Activated CD8-positive, alpha-beta memory T cell treated with anti-CD3 and anti-CD28 coated beads for 1 hour (primary cell): ENCODE data around the gene MBTPS1.

ENCODE experiments used
- DNase-seq, 2 donors: peaks; one replicate each; pipeline ENCODE4 v3.0.0-alpha.2; 2020; ENCODE audit warnings: low read depth in 1 of 2; ENCODE audit errors: extremely low read depth in 1 of 2

MBTPS1 gene

GRCh38 chr16:84080813-84081212, 35.9 kb downstream of the MBTPS1 start:
- DNase-seq: no peak

- no peak for DNase-seq
These were observed 36.4 kb downstream of the MBTPS1 start for GRCh38 chr16:84080378-84080777.

GRCh38 chr16:84079664-84080063, 37.1 kb downstream of the MBTPS1 start:
- DNase-seq: no peak

- no peak for DNase-seq
These were observed 41.4 kb downstream of the MBTPS1 start for GRCh38 chr16:84075376-84075775.

GRCh38 chr16:84074721-84075120, 42.0 kb downstream of the MBTPS1 start:
- DNase-seq: no peak

GRCh38 chr16:84072014-84072413, 44.7 kb downstream of the MBTPS1 start:
- no peak for DNase-seq

GRCh38 chr16:84071121-84071520, 45.6 kb downstream of the MBTPS1 start:
- no peak for DNase-seq

GRCh38 chr16:84069540-84069939, 47.2 kb downstream of the MBTPS1 start:
- no peak for DNase-seq

GRCh38 chr16:84068783-84069462, 47.8 kb downstream of the MBTPS1 start:
- no peak for DNase-seq

GRCh38 chr16:84068041-84068440, 48.7 kb downstream of the MBTPS1 start:
- no peak for DNase-seq

- no peak for DNase-seq
These were observed 49.1 kb downstream of the MBTPS1 start for GRCh38 chr16:84067640-84068039.

GRCh38 chr16:84065536-84066132, 51.1 kb downstream of the MBTPS1 start:
- DNase-seq: no peak

- no peak for DNase-seq
These were observed 52.8 kb downstream of the MBTPS1 start for GRCh38 chr16:84063980-84064379.

- peak; percentile 8 to 44 for DNase-seq
These were observed 53.8 kb downstream of the MBTPS1 start for GRCh38 chr16:84062734-84063640.

- DNase-seq: no peak
These were observed 55.4 kb downstream of the MBTPS1 start for GRCh38 chr16:84061236-84061819.

- no peak for DNase-seq
These were observed 56.5 kb downstream of the MBTPS1 start for GRCh38 chr16:84059946-84060901.

GRCh38 chr16:84059111-84059510, 57.6 kb downstream of the MBTPS1 start:
- DNase-seq: no peak

GRCh38 chr16:84058664-84059063, 58.1 kb downstream of the MBTPS1 start:
- no peak for DNase-seq

GRCh38 chr16:84058211-84058610, 58.5 kb downstream of the MBTPS1 start:
- DNase-seq: no peak

GRCh38 chr16:84056933-84057332, 59.8 kb downstream of the MBTPS1 start:
- no peak for DNase-seq
